Endodermal cell (in vitro differentiated cells): ENCODE data around the gene CASZ1. TPM values are rescaled to one million over a fixed set of nuclear protein-coding genes. Genes with fewer than 3 reads are reported as not detected.

Experiments
- DNase-seq: peaks from one replicate; pipeline ENCODE4 v3.0.0-alpha.2; 2017
- H3K27ac ChIP-seq: 2 replicates; pipeline ENCODE4 v1.5.1; 2013; ENCODE audit warnings: mild to moderate bottlenecking, low read depth, low read length, moderate library complexity
- H3K27me3 ChIP-seq: 2 replicates; pipeline ENCODE4 v1.6.1; 2013; ENCODE audit warnings: mild to moderate bottlenecking, low read length, moderate library complexity; ENCODE audit not compliant: insufficient read depth, control insufficient read depth, poor library complexity, severe bottlenecking
- H3K36me3 ChIP-seq: 2 replicates; pipeline ENCODE4 v1.7.0; 2013; ENCODE audit warnings: mild to moderate bottlenecking, low read length, moderate library complexity; ENCODE audit not compliant: control insufficient read depth, insufficient read depth
- H3K4me1 ChIP-seq: one replicate; pipeline ENCODE4 v1.7.0; 2013; ENCODE audit warnings: low read length; ENCODE audit not compliant: control insufficient read depth, insufficient read depth
- H3K4me3 ChIP-seq: 2 replicates; pipeline ENCODE4 v1.5.1; 2013; ENCODE audit warnings: mild to moderate bottlenecking, low read length, moderate library complexity
- H3K9ac ChIP-seq: 2 replicates; pipeline ENCODE4 v1.6.1; 2013; ENCODE audit warnings: mild to moderate bottlenecking, low read length, moderate library complexity; ENCODE audit not compliant: poor library complexity, severe bottlenecking; ENCODE audit errors: extremely low read depth
- H3K9me3 ChIP-seq: 2 replicates; pipeline ENCODE4 v1.6.1; 2013; ENCODE audit warnings: mild to moderate bottlenecking, low read length, moderate library complexity; ENCODE audit not compliant: control insufficient read depth
- H3K27ac Mint-ChIP-seq: 2 replicates; pipeline ENCODE4 v1.8.0; 2020; ENCODE audit warnings: mixed read lengths
- H3K27me3 Mint-ChIP-seq: 2 replicates; pipeline ENCODE4 v1.8.0; 2021; ENCODE audit warnings: mild to moderate bottlenecking, mixed read lengths; ENCODE audit not compliant: insufficient read depth
- H3K36me3 Mint-ChIP-seq: 2 replicates; pipeline ENCODE4 v1.8.0; 2020; ENCODE audit warnings: low read depth, mixed read lengths
- H3K4me1 Mint-ChIP-seq: 2 replicates; pipeline ENCODE4 v1.8.0; 2020; ENCODE audit warnings: mixed read lengths
- H3K4me3 Mint-ChIP-seq: 2 replicates; pipeline ENCODE4 v1.8.0; 2020; ENCODE audit warnings: mild to moderate bottlenecking, moderate library complexity, mixed read lengths
- H3K9me3 Mint-ChIP-seq: 2 replicates; pipeline ENCODE4 v1.8.0; 2020; ENCODE audit warnings: mild to moderate bottlenecking, mixed read lengths
- CTCF ChIP-seq: fragments of 200-600 bp; sonication (generic); conservative IDR thresholded peaks from 2 replicates; pipeline ENCODE4 v1.5.0; 2021; ENCODE audit warnings: antibody characterized with exemption, mild to moderate bottlenecking
- WGBS, 2 experiments: methylation state at CpG; one replicate each; pipeline versions ENCODE4 v1.1.5 to v1.1.7; 2013; ENCODE audit warnings: missing lambda C conversion rate in 2 of 2, mixed read lengths in 1 of 2; ENCODE audit not compliant: insufficient coverage in 1 of 2, insufficient read length in 1 of 2; 5-methylcytosine and 5-hydroxymethylcytosine counted together
- total RNA-seq, 2 donors: library from RNA; stranded (reverse); fragmentation: NEBNext Ultra II Directional in 1 of 2; extraction: Animal tissue kit (Norgen Biotek cat#: 25700) in 1 of 2; gene quantifications; 2 replicates in 1 of 2; 3 replicates in 1 of 2; pipeline ENCODE4 v1.2.1, GENCODE V29; 2021

Gene CASZ1
- total RNA-seq, 2 donors from 2014 or later: 3.5 to 5.9 TPM

- Mint-ChIP-seq H3K27me3 (peaks cover 5% of the 10 kb centered on the region), H3K4me1 (peaks cover 8% of the 10 kb centered on the region), H3K36me3 (no peaks in the 10 kb centered on the region), H3K27ac (no peak overlapping the region), H3K9me3 (no peaks in the 10 kb centered on the region), H3K4me3 (no peak overlapping the region)
- H3K36me3 ChIP-seq: no peaks in the 10 kb centered on the region
- H3K27ac ChIP-seq: peak overlapping the region; percentile 97
- WGBS, 2 experiments: 63 to 73% methylated on average over 11 of the region's 11 CpGs
- DNase-seq: no peak
- no peak for TF ChIP-seq CTCF
- H3K9ac ChIP-seq: no peak overlapping the region
- H3K27me3 ChIP-seq: peaks cover 14% of the 10 kb centered on the region
- H3K4me3 ChIP-seq: no peak overlapping the region
- no peaks in the 10 kb centered on the region for H3K4me1 ChIP-seq
- no peaks in the 10 kb centered on the region for H3K9me3 ChIP-seq
Measured at GRCh38 chr1:10708757-10709156, 87.7 kb downstream of the CASZ1 start.

GRCh38 chr1:10707208-10707607 is 89.2 kb downstream of the CASZ1 start:
- WGBS, 2 experiments: 85 to 90% methylated on average over 11 to 12 of the region's 12 CpGs
- no peak for TF ChIP-seq CTCF
- Mint-ChIP-seq H3K27me3 (peaks cover 14% of the 10 kb centered on the region), H3K36me3 (no peaks in the 10 kb centered on the region), H3K4me1 (peaks cover 8% of the 10 kb centered on the region), H3K4me3 (no peak overlapping the region), H3K27ac (no peak overlapping the region), H3K9me3 (no peaks in the 10 kb centered on the region)
- Histone ChIP-seq H3K36me3 (no peaks in the 10 kb centered on the region), H3K9me3 (no peaks in the 10 kb centered on the region), H3K27me3 (peaks cover 17% of the 10 kb centered on the region), H3K27ac (no peak overlapping the region), H3K4me3 (no peak overlapping the region), H3K4me1 (no peaks in the 10 kb centered on the region), H3K9ac (no peak overlapping the region)
- no peak for DNase-seq

GRCh38 chr1:10706376-10706913 is 90.0 kb downstream of the CASZ1 start:
- H3K27me3 ChIP-seq: peaks cover 17% of the 10 kb centered on the region
- no peak for DNase-seq
- no peak overlapping the region for H3K27ac ChIP-seq
- TF ChIP-seq CTCF: no peak
- Mint-ChIP-seq H3K27ac (no peak overlapping the region), H3K36me3 (no peaks in the 10 kb centered on the region), H3K27me3 (peaks cover 16% of the 10 kb centered on the region), H3K4me3 (no peak overlapping the region), H3K4me1 (peaks cover 8% of the 10 kb centered on the region), H3K9me3 (no peaks in the 10 kb centered on the region)
- H3K36me3 ChIP-seq: no peaks in the 10 kb centered on the region
- H3K4me3 ChIP-seq: no peak overlapping the region
- no peak overlapping the region for H3K9ac ChIP-seq
- H3K9me3 ChIP-seq: no peaks in the 10 kb centered on the region
- WGBS, 2 experiments: 95 to 96% methylated on average over 4 to 16 of the region's 16 CpGs
- H3K4me1 ChIP-seq: no peaks in the 10 kb centered on the region
